ENCODE data around the gene ZXDC. TPM values are rescaled to one million over a fixed set of nuclear protein-coding genes. Genes with fewer than 3 reads are reported as not detected.

Gene ZXDC
- total RNA-seq, 1 donor from 2014 or later = 31.8 TPM

GRCh38 chr3:126485956-126486355 is 10.3 kb upstream of the ZXDC start:
- no peak for DNase-seq (ENCODE audit: extremely low spot score, unreplicated experiment)
- Mint-ChIP-seq H3K27ac (ENCODE audit: unreplicated experiment) (no peak overlapping the region), H3K36me3 (ENCODE audit: unreplicated experiment) (no peaks in the 10 kb centered on the region), H3K9me3 (ENCODE audit: unreplicated experiment) (no peaks in the 10 kb centered on the region), H3K4me3 (ENCODE audit: unreplicated experiment) (no peak overlapping the region), H3K27me3 (ENCODE audit: unreplicated experiment) (peaks cover 2% of the 10 kb centered on the region), H3K4me1 (ENCODE audit: unreplicated experiment) (peaks cover 19% of the 10 kb centered on the region)
- no peak for TF ChIP-seq CTCF (IDR thresholded peaks at IDR 0.05)

- peaks cover 19% of the 10 kb centered on the region for H3K4me1 Mint-ChIP-seq (ENCODE audit: unreplicated experiment)
- no peak overlapping the region for H3K27ac Mint-ChIP-seq (ENCODE audit: unreplicated experiment)
- no peaks in the 10 kb centered on the region for H3K36me3 Mint-ChIP-seq (ENCODE audit: unreplicated experiment)
- H3K4me3 Mint-ChIP-seq (ENCODE audit: unreplicated experiment) = no peak overlapping the region
- no peak for TF ChIP-seq CTCF (IDR thresholded peaks at IDR 0.05)
- H3K9me3 Mint-ChIP-seq (ENCODE audit: unreplicated experiment) = no peaks in the 10 kb centered on the region
- DNase-seq (ENCODE audit: extremely low spot score, unreplicated experiment) = no peak
- peaks cover 2% of the 10 kb centered on the region for H3K27me3 Mint-ChIP-seq (ENCODE audit: unreplicated experiment)
Observed at GRCh38 chr3:126485176-126485897, 9.6 kb upstream of the ZXDC start.

- peaks cover 2% of the 10 kb centered on the region for H3K27me3 Mint-ChIP-seq (ENCODE audit: unreplicated experiment)
- DNase-seq (ENCODE audit: extremely low spot score, unreplicated experiment) = no peak
- H3K27ac Mint-ChIP-seq (ENCODE audit: unreplicated experiment) = no peak overlapping the region
- no peaks in the 10 kb centered on the region for H3K36me3 Mint-ChIP-seq (ENCODE audit: unreplicated experiment)
- H3K9me3 Mint-ChIP-seq (ENCODE audit: unreplicated experiment) = no peaks in the 10 kb centered on the region
- H3K4me3 Mint-ChIP-seq (ENCODE audit: unreplicated experiment) = no peak overlapping the region
- TF ChIP-seq CTCF (IDR thresholded peaks at IDR 0.05) = no peak
- H3K4me1 Mint-ChIP-seq (ENCODE audit: unreplicated experiment) = peaks cover 19% of the 10 kb centered on the region
Observed at GRCh38 chr3:126484662-126485061, 9.0 kb upstream of the ZXDC start.

- Mint-ChIP-seq H3K9me3 (ENCODE audit: unreplicated experiment) (no peaks in the 10 kb centered on the region), H3K4me3 (ENCODE audit: unreplicated experiment) (no peak overlapping the region), H3K4me1 (ENCODE audit: unreplicated experiment) (peaks cover 19% of the 10 kb centered on the region)
Observed at GRCh38 chr3:126484148-126484547, 8.5 kb upstream of the ZXDC start.

More at GRCh38 chr3:126484148-126484547, 8.5 kb upstream of the ZXDC start:
- no peak for DNase-seq (ENCODE audit: extremely low spot score, unreplicated experiment)
- no peaks in the 10 kb centered on the region for H3K27me3 Mint-ChIP-seq (ENCODE audit: unreplicated experiment)
- H3K36me3 Mint-ChIP-seq (ENCODE audit: unreplicated experiment) = no peaks in the 10 kb centered on the region
- H3K27ac Mint-ChIP-seq (ENCODE audit: unreplicated experiment) = no peak overlapping the region
- no peak for TF ChIP-seq CTCF (IDR thresholded peaks at IDR 0.05)

All from osteocyte (in vitro differentiated cells).